DND-41 (cell line): ENCODE results near the gene WWP2.
"Not testable (repeated sequence)": the region's sequence is repeated elsewhere in the genome, so short reads cannot be mapped to it uniquely, and the experiment has no call there.

Experiments
- EZH2 ChIP-seq: IDR thresholded peaks from 3 replicates; pipeline ENCODE4 v1.6.1; 2012; ENCODE audit warnings: borderline replicate concordance, low read depth, mild to moderate bottlenecking, moderate library complexity, low read length, inconsistent platforms; ENCODE audit not compliant: severe bottlenecking
- TF ChIP-seq, protein P1 (sequence below): IDR thresholded peaks from 2 replicates; pipeline ENCODE4 v1.5.1; 2012; ENCODE audit warnings: borderline replicate concordance, low read length, moderate library complexity, mild to moderate bottlenecking; ENCODE audit not compliant: poor library complexity, severe bottlenecking; ENCODE audit errors: extremely low read depth

DNA sequence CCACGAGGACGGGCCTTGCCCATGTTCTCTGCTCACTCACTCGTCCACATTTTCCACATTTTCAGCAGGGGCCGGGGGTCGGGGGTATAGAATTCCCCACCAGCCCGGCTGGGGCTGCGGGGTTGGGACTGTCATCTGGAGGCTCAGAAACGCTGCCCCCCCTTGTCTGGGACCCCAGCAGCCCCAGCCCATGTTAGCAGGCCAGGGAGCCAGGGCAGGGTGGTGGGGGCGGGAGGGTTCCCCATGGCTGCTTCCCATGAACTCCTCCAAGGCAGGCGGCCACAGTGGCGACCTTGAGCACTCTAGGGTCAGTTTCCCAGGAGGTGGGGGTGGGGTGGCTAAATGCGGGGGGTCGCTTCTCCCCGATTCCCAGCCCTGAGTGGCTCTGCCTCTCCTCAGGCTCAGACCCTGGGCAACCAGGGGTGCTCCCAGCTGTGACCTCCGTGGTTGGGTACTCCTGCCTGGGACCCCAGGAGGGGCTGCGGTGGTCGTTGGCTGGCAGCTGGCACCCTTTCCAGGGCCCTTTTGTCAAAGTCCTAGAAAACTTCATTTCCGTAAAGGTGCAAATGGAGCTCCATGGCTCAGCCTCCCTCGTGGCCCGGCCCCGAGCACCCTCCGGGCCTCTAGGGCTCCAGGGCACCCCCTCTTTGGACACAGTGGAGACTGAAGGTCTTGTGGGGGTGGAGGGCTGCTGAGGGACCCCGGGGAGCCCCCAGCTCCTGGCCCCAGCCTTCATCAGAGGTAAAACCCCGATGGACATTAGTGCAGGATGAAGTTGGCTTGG lies 190.6 kb downstream of the WWP2 start:
- TF ChIP-seq, protein P1, sequence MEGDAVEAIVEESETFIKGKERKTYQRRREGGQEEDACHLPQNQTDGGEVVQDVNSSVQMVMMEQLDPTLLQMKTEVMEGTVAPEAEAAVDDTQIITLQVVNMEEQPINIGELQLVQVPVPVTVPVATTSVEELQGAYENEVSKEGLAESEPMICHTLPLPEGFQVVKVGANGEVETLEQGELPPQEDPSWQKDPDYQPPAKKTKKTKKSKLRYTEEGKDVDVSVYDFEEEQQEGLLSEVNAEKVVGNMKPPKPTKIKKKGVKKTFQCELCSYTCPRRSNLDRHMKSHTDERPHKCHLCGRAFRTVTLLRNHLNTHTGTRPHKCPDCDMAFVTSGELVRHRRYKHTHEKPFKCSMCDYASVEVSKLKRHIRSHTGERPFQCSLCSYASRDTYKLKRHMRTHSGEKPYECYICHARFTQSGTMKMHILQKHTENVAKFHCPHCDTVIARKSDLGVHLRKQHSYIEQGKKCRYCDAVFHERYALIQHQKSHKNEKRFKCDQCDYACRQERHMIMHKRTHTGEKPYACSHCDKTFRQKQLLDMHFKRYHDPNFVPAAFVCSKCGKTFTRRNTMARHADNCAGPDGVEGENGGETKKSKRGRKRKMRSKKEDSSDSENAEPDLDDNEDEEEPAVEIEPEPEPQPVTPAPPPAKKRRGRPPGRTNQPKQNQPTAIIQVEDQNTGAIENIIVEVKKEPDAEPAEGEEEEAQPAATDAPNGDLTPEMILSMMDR = not testable (repeated sequence)
- TF ChIP-seq EZH2 = not testable (repeated sequence)
